Measurements from ENCODE around the gene BACH2.

DNA sequence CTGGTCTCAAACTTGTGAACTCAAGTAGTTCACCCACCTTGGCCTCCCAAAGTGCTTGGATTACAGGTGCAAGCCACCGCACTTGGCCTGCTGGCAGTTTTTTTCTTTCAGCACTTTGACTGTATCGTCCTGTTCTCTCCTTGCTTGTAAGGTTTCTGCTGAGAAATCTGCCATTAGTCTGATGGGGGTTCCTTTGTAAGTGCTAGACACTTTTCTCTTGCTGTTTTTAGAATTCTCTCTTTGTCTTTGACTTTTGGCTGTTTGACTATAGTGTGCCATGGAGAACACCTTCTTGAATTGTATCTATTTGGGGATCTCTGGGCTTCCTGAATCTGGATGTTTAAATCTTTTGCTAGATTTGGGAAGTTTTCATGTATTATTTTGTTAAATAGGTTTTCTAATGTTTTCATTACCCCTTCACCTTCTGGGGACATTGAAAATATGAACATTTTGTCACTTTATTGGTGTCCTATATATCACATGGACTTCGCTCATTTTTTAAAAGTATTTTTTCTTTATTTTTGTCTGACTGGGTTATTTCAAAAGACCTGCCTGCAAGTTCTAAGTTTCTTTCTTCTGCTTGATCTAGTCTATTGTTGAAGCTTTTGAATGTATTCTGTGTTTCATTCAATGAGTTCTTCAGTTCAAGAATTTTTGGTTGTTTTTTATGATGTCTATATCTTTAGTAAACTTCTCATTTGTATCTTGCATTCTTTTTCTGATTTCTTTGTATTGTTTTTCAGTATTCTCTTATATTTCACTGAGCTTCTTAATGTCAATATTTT is 380.3 kb downstream of the BACH2 start:
- TF ChIP-seq POLR2AphosphoS5 (IDR thresholded peaks at IDR 0.05; ENCODE audit: low read depth, low read length): no peak
- no peak for TF ChIP-seq TAF1 (IDR thresholded peaks at IDR 0.05; ENCODE audit: low read depth, low read length)
- TF ChIP-seq, protein P1, sequence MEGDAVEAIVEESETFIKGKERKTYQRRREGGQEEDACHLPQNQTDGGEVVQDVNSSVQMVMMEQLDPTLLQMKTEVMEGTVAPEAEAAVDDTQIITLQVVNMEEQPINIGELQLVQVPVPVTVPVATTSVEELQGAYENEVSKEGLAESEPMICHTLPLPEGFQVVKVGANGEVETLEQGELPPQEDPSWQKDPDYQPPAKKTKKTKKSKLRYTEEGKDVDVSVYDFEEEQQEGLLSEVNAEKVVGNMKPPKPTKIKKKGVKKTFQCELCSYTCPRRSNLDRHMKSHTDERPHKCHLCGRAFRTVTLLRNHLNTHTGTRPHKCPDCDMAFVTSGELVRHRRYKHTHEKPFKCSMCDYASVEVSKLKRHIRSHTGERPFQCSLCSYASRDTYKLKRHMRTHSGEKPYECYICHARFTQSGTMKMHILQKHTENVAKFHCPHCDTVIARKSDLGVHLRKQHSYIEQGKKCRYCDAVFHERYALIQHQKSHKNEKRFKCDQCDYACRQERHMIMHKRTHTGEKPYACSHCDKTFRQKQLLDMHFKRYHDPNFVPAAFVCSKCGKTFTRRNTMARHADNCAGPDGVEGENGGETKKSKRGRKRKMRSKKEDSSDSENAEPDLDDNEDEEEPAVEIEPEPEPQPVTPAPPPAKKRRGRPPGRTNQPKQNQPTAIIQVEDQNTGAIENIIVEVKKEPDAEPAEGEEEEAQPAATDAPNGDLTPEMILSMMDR (IDR thresholded peaks at IDR 0.05; ENCODE audit: control extremely low read depth in 1 of 3, insufficient read depth in 1 of 3, low read depth in 1 of 3, low read length in 3 of 3): no peak
- TF ChIP-seq CHD2 (IDR thresholded peaks at IDR 0.05; ENCODE audit: low read length): no peak
- no peak for TF ChIP-seq JUND (IDR thresholded peaks at IDR 0.05; ENCODE audit: low read length)
- TF ChIP-seq TAF7 (optimal IDR thresholded peaks at IDR 0.05; ENCODE audit: borderline replicate concordance, low read depth, low read length): no peak
- no peak for TF ChIP-seq EZH2 (IDR thresholded peaks at IDR 0.05; ENCODE audit: low read depth, low read length, severe bottlenecking)
- no peak for TF ChIP-seq TCF12 (IDR thresholded peaks at IDR 0.05; ENCODE audit: low read depth, low read length)
- no peak for TF ChIP-seq GTF2F1 (IDR thresholded peaks at IDR 0.05; ENCODE audit: borderline replicate concordance, low read depth, low read length)
- TF ChIP-seq FOSL1 (IDR thresholded peaks at IDR 0.05; ENCODE audit: insufficient read depth, low read depth, low read length): no peak
- TF ChIP-seq CEBPB (IDR thresholded peaks at IDR 0.05; ENCODE audit: low read depth, low read length): no peak
- no peak for TF ChIP-seq ASH2L (IDR thresholded peaks at IDR 0.05; ENCODE audit: low read length)
- no peak for TF ChIP-seq CREB1 (IDR thresholded peaks at IDR 0.05)
